Thymus (tissue), 11 donors: ENCODE data around the gene EHBP1. TPM values are rescaled to one million over a fixed set of nuclear protein-coding genes. Genes with fewer than 3 reads are reported as not detected.

ENCODE experiments used
- DNase-seq, 9 donors: peaks; one replicate each; pipeline ENCODE4 v3.0.0-alpha.2; 2013; ENCODE audit warnings: low spot score in 9 of 9, low read depth in 6 of 9, missing footprints in 1 of 9
- H3K27ac ChIP-seq, 2 donors: one replicate each; pipeline ENCODE4 v1.5.1; 2013; ENCODE audit warnings: control low read depth in 1 of 2, low read depth in 1 of 2, low read length in 1 of 2, mild to moderate bottlenecking in 1 of 2, moderate library complexity in 1 of 2
- H3K27me3 ChIP-seq, 2 donors: one replicate each; pipeline ENCODE4 v1.5.1; 2013; ENCODE audit warnings: low read length in 1 of 2; ENCODE audit not compliant: control insufficient read depth in 2 of 2, insufficient read depth in 1 of 2
- H3K36me3 ChIP-seq, 2 donors: one replicate each; pipeline ENCODE4 v1.5.1; 2013; ENCODE audit warnings: low read length in 1 of 2, mild to moderate bottlenecking in 1 of 2, moderate library complexity in 1 of 2; ENCODE audit not compliant: control insufficient read depth in 2 of 2, insufficient read depth in 2 of 2
- H3K4me1 ChIP-seq, 2 donors: one replicate each; pipeline ENCODE4 v1.5.1; 2013; ENCODE audit warnings: low read length in 2 of 2; ENCODE audit not compliant: control insufficient read depth in 2 of 2, insufficient read depth in 2 of 2
- H3K4me3 ChIP-seq, 2 donors: one replicate each; pipeline ENCODE4 v1.5.1; 2013; ENCODE audit warnings: low read length in 2 of 2, control low read depth in 1 of 2, mild to moderate bottlenecking in 1 of 2
- H3K9me3 ChIP-seq, 2 donors: one replicate each; pipeline ENCODE4 v1.5.1; 2013; ENCODE audit warnings: low read length in 1 of 2, mild to moderate bottlenecking in 1 of 2; ENCODE audit not compliant: control insufficient read depth in 2 of 2, insufficient read depth in 1 of 2
- WGBS: extraction: QIAGEN DNeasy Blood & Tissue Kit; methylation state at CpG from one replicate; pipeline ENCODE4 v1.1.7; 2013; 5-methylcytosine and 5-hydroxymethylcytosine counted together
- polyA plus RNA-seq: library from polyadenylated mRNA; stranded (reverse); fragments of 200-250 nt; gene quantifications from one replicate; pipeline ENCODE4 v1.2.3, GENCODE V29; 2013
- total RNA-seq: library from RNA; stranded (reverse); fragments of 120-200 nt; gene quantifications from one replicate; pipeline ENCODE4 v1.2.4, GENCODE V29; 2013
- donor health status: healthy.

Gene EHBP1
- total and polyA plus RNA-seq, 2 donors, result 11.2 to 19.5 TPM

GRCh38 chr2:62856228-62857040 is 150.9 kb downstream of the EHBP1 start:
- Histone ChIP-seq H3K36me3 (no peaks in the 10 kb centered on the region), H3K27me3 (no peaks in the 10 kb centered on the region), H3K27ac (no peak overlapping the region), H3K9me3 (peaks cover 0 to 6% of the 10 kb centered on the region in 2 donors), H3K4me3 (no peak overlapping the region), H3K4me1 (no peaks in the 10 kb centered on the region)
- DNase-seq, result no peak
- WGBS, result 97% methylated on average over 6 of the region's 6 CpGs

GRCh38 chr2:62857139-62857931 is 151.8 kb downstream of the EHBP1 start:
- H3K27me3 ChIP-seq, result no peaks in the 10 kb centered on the region
- H3K27ac ChIP-seq, result no peak overlapping the region
- no peaks in the 10 kb centered on the region for H3K36me3 ChIP-seq
- no peak overlapping the region for H3K4me3 ChIP-seq
- DNase-seq, result no peak
- peaks cover 0 to 6% of the 10 kb centered on the region in 2 donors for H3K9me3 ChIP-seq
- WGBS, result 89% methylated on average over 6 of the region's 6 CpGs
- no peaks in the 10 kb centered on the region for H3K4me1 ChIP-seq

GRCh38 chr2:62858231-62858832 is 152.8 kb downstream of the EHBP1 start:
- no peaks in the 10 kb centered on the region for H3K27me3 ChIP-seq
- no peak overlapping the region for H3K4me3 ChIP-seq
- no peaks in the 10 kb centered on the region for H3K4me1 ChIP-seq
- WGBS, result 98% methylated on average over 2 of the region's 2 CpGs
- no peak for DNase-seq
- no peak overlapping the region for H3K27ac ChIP-seq
- peaks cover 0 to 6% of the 10 kb centered on the region in 2 donors for H3K9me3 ChIP-seq
- H3K36me3 ChIP-seq, result no peaks in the 10 kb centered on the region

GRCh38 chr2:62868947-62869346 is 163.4 kb downstream of the EHBP1 start:
- H3K9me3 ChIP-seq, result no peaks in the 10 kb centered on the region
- no peak overlapping the region for H3K27ac ChIP-seq
- peaks cover 0 to 2% of the 10 kb centered on the region in 2 donors for H3K36me3 ChIP-seq
- no peak for DNase-seq
- no peak overlapping the region for H3K4me3 ChIP-seq
- no peaks in the 10 kb centered on the region for H3K27me3 ChIP-seq
- no peaks in the 10 kb centered on the region for H3K4me1 ChIP-seq
- WGBS, result 95% methylated on average over 3 of the region's 3 CpGs

GRCh38 chr2:62870966-62871365 is 165.5 kb downstream of the EHBP1 start:
- H3K9me3 ChIP-seq, result peaks cover 4 to 6% of the 10 kb centered on the region in 2 donors
- no peak for DNase-seq
- H3K36me3 ChIP-seq, result peaks cover 7 to 10% of the 10 kb centered on the region in 2 donors
- no peak overlapping the region for H3K27ac ChIP-seq
- 99% methylated on average over 1 of the region's 1 CpG for WGBS
- H3K4me3 ChIP-seq, result no peak overlapping the region
- no peaks in the 10 kb centered on the region for H3K4me1 ChIP-seq
- no peaks in the 10 kb centered on the region for H3K27me3 ChIP-seq

GRCh38 chr2:62871506-62871905 is 166.0 kb downstream of the EHBP1 start:
- no peaks in the 10 kb centered on the region for H3K27me3 ChIP-seq
- WGBS, result 99% methylated on average over 1 of the region's 1 CpG
- no peak overlapping the region for H3K4me3 ChIP-seq
- DNase-seq, result no peak
- peaks cover 4 to 6% of the 10 kb centered on the region in 2 donors for H3K9me3 ChIP-seq
- H3K4me1 ChIP-seq, result no peaks in the 10 kb centered on the region
- H3K36me3 ChIP-seq, result peaks cover 7 to 10% of the 10 kb centered on the region in 2 donors
- no peak overlapping the region for H3K27ac ChIP-seq

GRCh38 chr2:62873603-62874002 is 168.1 kb downstream of the EHBP1 start:
- Histone ChIP-seq H3K4me3 (no peak overlapping the region), H3K9me3 (peaks cover 4 to 6% of the 10 kb centered on the region in 2 donors), H3K4me1 (no peaks in the 10 kb centered on the region), H3K27me3 (no peaks in the 10 kb centered on the region), H3K36me3 (peaks cover 7 to 10% of the 10 kb centered on the region in 2 donors), H3K27ac (no peak overlapping the region)
- no peak for DNase-seq
- 99% methylated on average over 3 of the region's 3 CpGs for WGBS

- no peak for DNase-seq
- H3K4me3 ChIP-seq, result no peak overlapping the region
- H3K36me3 ChIP-seq, result peaks cover 7 to 10% of the 10 kb centered on the region in 2 donors
- 98% methylated on average over 6 of the region's 6 CpGs for WGBS
- no peaks in the 10 kb centered on the region for H3K27me3 ChIP-seq
- no peaks in the 10 kb centered on the region for H3K4me1 ChIP-seq
- H3K27ac ChIP-seq, result no peak overlapping the region
- peaks cover 4 to 6% of the 10 kb centered on the region in 2 donors for H3K9me3 ChIP-seq
Observed at GRCh38 chr2:62874881-62875383, 169.4 kb downstream of the EHBP1 start.
